WTC11 (cell line): ENCODE measurements around the gene LMBRD1.

Source experiments
- CTCF ChIP-seq: fragments of 200-600 bp; IDR thresholded peaks from 2 replicates; pipeline ENCODE4 v1.8.0; 2022; ENCODE audit warnings: antibody characterized with exemption
- E2F1 ChIP-seq: sonication (generic); formaldehyde crosslinking; IDR thresholded peaks from 2 replicates; pipeline ENCODE4 v1.8.0; 2022; ENCODE audit warnings: mild to moderate bottlenecking, missing genetic modification reagents
- E2F4 ChIP-seq: sonication (generic); formaldehyde crosslinking; IDR thresholded peaks from 2 replicates; pipeline ENCODE4 v1.8.1; 2022; ENCODE audit warnings: low read depth, mild to moderate bottlenecking, moderate library complexity, missing genetic modification reagents, borderline replicate concordance
- FOXK1 ChIP-seq: sonication (generic); formaldehyde crosslinking; IDR thresholded peaks from 2 replicates; pipeline ENCODE4 v1.8.0; 2022; ENCODE audit warnings: mild to moderate bottlenecking, moderate library complexity, missing genetic modification reagents
- GRHL2 ChIP-seq: fragments of 250-450 bp; sonication (Bioruptor Pico); IDR thresholded peaks from 2 replicates; pipeline ENCODE4 v1.8.0; 2022; ENCODE audit warnings: mild to moderate bottlenecking, moderate library complexity; ENCODE audit not compliant: insufficient replicate concordance, severe bottlenecking
- MLX ChIP-seq: sonication (generic); formaldehyde crosslinking; IDR thresholded peaks from 2 replicates; pipeline ENCODE4 v1.8.1; 2023; ENCODE audit warnings: mild to moderate bottlenecking, missing genetic modification reagents, moderate library complexity
- NR1H2 ChIP-seq: sonication (generic); formaldehyde crosslinking; IDR thresholded peaks from 2 replicates; pipeline ENCODE4 v1.9.0; 2021; ENCODE audit warnings: mild to moderate bottlenecking, moderate library complexity, missing genetic modification reagents
- TCF7 ChIP-seq: sonication (generic); formaldehyde crosslinking; IDR thresholded peaks from 2 replicates; pipeline ENCODE4 v1.8.0; 2022; ENCODE audit warnings: mild to moderate bottlenecking, low read depth, missing genetic modification reagents, moderate library complexity
- TP53 ChIP-seq: sonication (generic); formaldehyde crosslinking; IDR thresholded peaks from 2 replicates; pipeline ENCODE4 v1.8.1; 2023; ENCODE audit warnings: mild to moderate bottlenecking, missing genetic modification reagents
- ZBTB21 ChIP-seq: sonication (generic); formaldehyde crosslinking; IDR thresholded peaks from 2 replicates; pipeline ENCODE4 v1.8.1; 2023; ENCODE audit warnings: mild to moderate bottlenecking, missing genetic modification reagents, borderline replicate concordance
- ZNF121 ChIP-seq: sonication (generic); formaldehyde crosslinking; IDR thresholded peaks from 2 replicates; pipeline ENCODE4 v1.8.0; 2023; ENCODE audit warnings: missing genetic modification reagents
- ZNF263 ChIP-seq: sonication (generic); formaldehyde crosslinking; IDR thresholded peaks from 2 replicates; pipeline ENCODE4 v1.8.1; 2022; ENCODE audit warnings: low read depth, mild to moderate bottlenecking, moderate library complexity, missing genetic modification reagents

- TF ChIP-seq CTCF, result no peak
- TF ChIP-seq E2F4, result no peak
- no peak for TF ChIP-seq ZNF263 (CRISPR knock-in tag)
- TF ChIP-seq GRHL2 (CRISPR knock-in tag), result no peak
- TF ChIP-seq E2F1 (CRISPR knock-in tag), result no peak
- TF ChIP-seq ZBTB21 (CRISPR knock-in tag), result no peak
- TF ChIP-seq TCF7, result no peak
- no peak for TF ChIP-seq TP53
- no peak for TF ChIP-seq MLX (CRISPR knock-in tag)
- no peak for TF ChIP-seq FOXK1 (CRISPR knock-in tag)
- TF ChIP-seq ZNF121 (CRISPR knock-in tag), result no peak
- TF ChIP-seq NR1H2 (CRISPR knock-in tag), result no peak
Measured at GRCh38 chr6:69785697-69786096, 11.1 kb downstream of the LMBRD1 start.
